ENCODE measurements around the gene AUTS2.

- TF ChIP-seq POLR2AphosphoS5 (IDR thresholded peaks at IDR 0.05; ENCODE audit: low read depth) = no peak
- TF ChIP-seq CTCF (conservative IDR thresholded peaks at IDR 0.05; ENCODE audit: low read depth in 2 of 2) = no peak
- no peak for TF ChIP-seq EZH2 (IDR thresholded peaks at IDR 0.05; ENCODE audit: low read depth, unreplicated experiment)
- no peak for TF ChIP-seq STAT1 (IDR thresholded peaks at IDR 0.05; ENCODE audit: unreplicated experiment)
- TF ChIP-seq REST (IDR thresholded peaks at IDR 0.05; ENCODE audit: unreplicated experiment) = no peak
Observed at GRCh38 chr7:69603937-69604494, 5.7 kb downstream of the AUTS2 start.

All from GM23338 (cell line).